Activated CD8-positive, alpha-beta T cell treated with anti-CD3 and anti-CD28 coated beads, Interleukin-2, amount 10 ng/mL, durations not matched to agents 7 days and 5 days (primary cell): ENCODE data around the gene HMG20A. TPM values are rescaled to one million over a fixed set of nuclear protein-coding genes. Genes with fewer than 3 reads are reported as not detected.

Experiments used
- ATAC-seq: fragments of 150-1000 bp; cut with Tn5 transposase; one replicate; pipeline ENCODE4 v1.10.0; 2021; ENCODE audit warnings: moderate library complexity
- CTCF ChIA-PET: fragments of 350-600 bp; sonication (Branson Sonifier 250); formaldehyde crosslinking; loops from one replicate; lab custom pipeline; 2021; ENCODE audit warnings: antibody characterized with exemption; lab: Charles Lee
- POLR2A ChIA-PET: fragments of 350-600 bp; sonication (Branson Sonifier 250); formaldehyde crosslinking; loops from one replicate; lab custom pipeline; 2021; ENCODE audit warnings: antibody characterized with exemption; lab: Charles Lee
- DNase-seq: peaks from one replicate; pipeline ENCODE4 v3.0.0-alpha.2; 2020
- H3K27ac Mint-ChIP-seq: one replicate; pipeline ENCODE4 v1.8.0; 2021; ENCODE audit warnings: mild to moderate bottlenecking, mixed read lengths
- H3K27me3 Mint-ChIP-seq: one replicate; pipeline ENCODE4 v1.8.0; 2021; ENCODE audit warnings: low read depth, mixed read lengths
- H3K36me3 Mint-ChIP-seq: one replicate; pipeline ENCODE4 v1.8.0; 2021; ENCODE audit warnings: low read depth, mixed read lengths
- H3K4me1 Mint-ChIP-seq: one replicate; pipeline ENCODE4 v1.8.0; 2021; ENCODE audit warnings: low read depth, mixed read lengths
- H3K4me3 Mint-ChIP-seq: one replicate; pipeline ENCODE4 v1.8.0; 2021; ENCODE audit warnings: mild to moderate bottlenecking, mixed read lengths
- H3K9me3 Mint-ChIP-seq: one replicate; pipeline ENCODE4 v1.8.0; 2022; ENCODE audit warnings: mixed read lengths; ENCODE audit not compliant: insufficient read depth
- total RNA-seq, 2 experiments: library from RNA; stranded (reverse); gene quantifications; one replicate each; pipeline ENCODE4 v1.2.3, GENCODE V29; 2021

HMG20A gene
- total RNA-seq, 2 experiments from 2014 or later, result 47.5 to 51.7 TPM

DNA sequence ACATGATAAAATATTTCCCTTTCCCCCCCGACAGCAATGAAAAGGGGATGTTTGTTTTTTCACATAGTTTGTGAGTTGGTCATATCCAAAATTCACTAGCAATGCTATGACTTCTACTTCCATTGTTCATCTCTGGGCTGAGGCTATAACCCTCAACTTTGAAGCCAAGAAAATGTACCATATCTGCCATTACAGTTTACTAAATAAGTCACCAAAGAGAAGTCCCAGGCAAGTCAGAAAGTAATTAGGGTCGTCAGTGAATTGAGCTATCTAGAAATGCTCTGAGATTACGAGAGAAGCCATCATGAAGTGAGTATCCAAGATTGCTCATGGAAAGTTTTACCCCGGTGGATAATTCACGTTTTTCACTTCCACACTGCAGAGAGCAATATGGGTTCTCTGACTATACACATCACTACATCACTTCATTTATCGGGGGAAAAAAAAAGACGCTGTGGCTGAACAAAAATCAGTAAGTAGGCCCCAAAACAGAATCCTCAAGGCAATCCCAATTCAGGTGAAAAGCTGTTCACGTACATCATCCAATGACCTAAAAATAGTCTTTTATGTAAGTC, 2.2 kb upstream of the HMG20A start:
- ChIA-PET CTCF (interaction anchor here (0.6 to 2.3 kb wide), 4 partner anchors 8 to 231 kb away, joined by 4 to 8 read pairs (median 6); no protein-coding TSS in a partner anchor), POLR2A (interaction anchor here (1.3 to 1.8 kb wide), 2 partner anchors 8 to 12 kb away, joined by 3 to 14 read pairs; no protein-coding TSS in a partner anchor)
- ATAC-seq (no peak), DNase-seq (no peak)
- peaks cover 29% of the 10 kb centered on the region for H3K4me1 Mint-ChIP-seq
- no peaks in the 10 kb centered on the region for H3K9me3 Mint-ChIP-seq
- H3K4me3 Mint-ChIP-seq, result peak overlapping the region; percentile 85
- peak overlapping the region; percentile 90 for H3K27ac Mint-ChIP-seq
- no peaks in the 10 kb centered on the region for H3K27me3 Mint-ChIP-seq
- peaks cover 7% of the 10 kb centered on the region for H3K36me3 Mint-ChIP-seq

DNA sequence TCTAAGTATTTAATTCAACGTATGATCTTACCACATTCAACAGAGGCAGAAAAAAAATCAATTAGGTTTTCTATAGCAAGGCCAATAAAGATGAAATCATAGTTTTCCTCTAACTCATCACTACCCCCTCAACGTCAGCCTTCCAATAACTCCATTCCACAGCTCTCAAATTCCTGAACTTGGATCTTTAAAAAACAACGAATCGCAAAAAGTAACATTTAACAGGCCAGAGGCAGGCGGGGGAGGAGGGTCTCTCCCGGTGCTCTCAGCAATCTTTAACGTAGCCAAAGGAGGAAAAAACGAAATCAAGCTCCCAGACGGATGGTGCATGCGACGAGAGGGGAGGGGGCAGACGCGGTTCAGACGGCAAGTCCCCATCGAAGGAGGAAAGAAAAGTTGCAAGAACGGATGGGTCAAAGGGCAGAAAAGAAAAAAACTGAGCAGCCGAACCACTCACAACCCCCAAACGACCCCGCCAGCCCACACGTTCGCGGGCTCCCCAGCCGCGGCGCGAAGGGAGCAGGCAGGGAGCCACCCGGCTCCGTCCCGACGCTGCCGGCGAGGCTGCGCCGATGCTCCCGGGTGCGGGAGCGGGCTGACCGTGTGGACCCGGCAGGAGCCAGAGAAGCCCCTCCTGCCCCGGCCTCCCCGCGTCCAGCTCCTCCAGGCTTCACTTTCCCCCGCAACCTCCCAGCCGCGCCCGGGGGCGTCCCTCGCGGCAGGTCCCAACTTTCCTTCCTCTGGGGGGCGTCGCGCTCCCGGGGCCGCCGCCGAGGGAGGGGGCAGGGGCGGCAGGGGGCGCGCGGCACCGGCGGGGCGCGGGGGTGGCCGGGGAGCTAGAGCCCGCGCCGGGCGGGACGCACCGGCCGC, 1.5 kb upstream of the HMG20A start:
- DNase-seq (peak; percentile 45), ATAC-seq (peak; percentile 1)
- CTCF ChIA-PET, result interaction anchor here (0.6 to 2.3 kb wide), 4 partner anchors 9 to 232 kb away, joined by 4 to 8 read pairs (median 6); no protein-coding TSS in a partner anchor
- H3K27ac Mint-ChIP-seq, result peak overlapping the region; percentile 90
- H3K27me3 Mint-ChIP-seq, result no peaks in the 10 kb centered on the region
- H3K36me3 Mint-ChIP-seq, result peaks cover 9% of the 10 kb centered on the region
- H3K4me3 Mint-ChIP-seq, result peak overlapping the region; percentile 85
- peaks cover 34% of the 10 kb centered on the region for H3K4me1 Mint-ChIP-seq
- POLR2A ChIA-PET, result interaction anchor here (1.2 to 1.8 kb wide), 3 partner anchors 9 to 238 kb away, joined by 3 to 14 read pairs (median 4); no protein-coding TSS in a partner anchor
- H3K9me3 Mint-ChIP-seq, result no peaks in the 10 kb centered on the region

DNA sequence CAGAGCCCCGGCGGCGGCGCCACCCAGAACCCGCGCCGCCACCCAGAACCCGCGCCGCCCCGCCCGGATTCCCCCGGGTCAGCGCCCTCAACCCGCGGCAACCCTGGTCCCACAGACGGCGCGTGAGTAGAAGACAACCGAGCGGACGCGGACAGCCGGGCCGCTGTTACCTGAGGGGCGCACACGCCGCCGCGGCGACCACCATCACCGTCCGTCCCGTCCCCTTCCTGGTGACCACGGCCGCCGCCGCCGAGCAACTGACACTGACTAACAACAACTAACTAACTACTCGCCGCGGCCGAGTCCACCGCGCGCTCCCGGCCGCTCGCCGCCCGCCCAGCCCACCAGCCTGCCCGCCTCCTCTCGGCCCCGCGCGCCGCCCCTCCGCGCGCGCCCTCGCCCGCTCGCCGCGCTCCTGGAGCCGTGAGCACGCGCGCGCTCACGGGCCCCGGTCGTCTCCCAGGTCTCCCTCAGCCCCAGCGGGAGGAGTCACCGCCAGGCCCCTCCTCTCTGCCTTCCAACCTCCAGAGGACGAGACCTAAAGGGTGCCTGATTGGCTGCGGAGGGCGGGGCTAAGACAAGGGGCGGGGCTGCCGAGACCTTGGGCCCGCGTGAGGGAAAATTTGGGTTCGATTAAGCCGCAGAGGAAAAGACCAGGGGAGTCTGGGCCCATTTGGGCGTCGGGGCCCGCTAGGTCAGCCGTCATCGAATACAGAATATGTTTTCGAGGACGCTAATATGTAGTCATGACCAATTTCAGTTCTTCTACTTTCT, 665 bp upstream of the HMG20A start, which contains the start of gene PEAK1:
TSS of gene PEAK1 (minus strand) at position 269 of the 774 bp plus-strand sequence. CDS start 238,178 bp downstream, outside the sequence.
- ChIA-PET CTCF (interaction anchor here (1.9 to 2.5 kb wide), 3 partner anchors 10 to 233 kb away, joined by 7 to 13 read pairs (median 7); no protein-coding TSS in a partner anchor), POLR2A (interaction anchor here (1.2 to 1.8 kb wide), 3 partner anchors 10 to 239 kb away, joined by 3 to 14 read pairs (median 4); no protein-coding TSS in a partner anchor)
- peaks cover 13% of the 10 kb centered on the region for H3K36me3 Mint-ChIP-seq

DNA sequence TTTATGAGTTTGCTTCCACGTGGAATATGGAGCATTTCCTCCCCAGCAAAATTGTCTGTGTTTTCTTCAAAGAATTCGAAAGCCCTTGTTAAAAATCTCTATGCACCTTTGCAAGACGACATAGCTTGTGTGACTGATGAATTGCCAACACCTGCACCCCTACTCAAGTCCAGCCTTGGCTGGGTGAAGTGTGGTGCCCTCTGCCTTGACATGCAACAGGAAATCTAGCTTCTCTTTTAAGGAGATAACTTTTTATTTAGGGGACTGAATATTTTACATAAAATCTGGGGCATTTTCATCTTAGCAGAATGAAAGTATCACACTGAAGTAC, 647 bp downstream of the HMG20A start:
- Mint-ChIP-seq H3K9me3 (no peaks in the 10 kb centered on the region), H3K27me3 (no peaks in the 10 kb centered on the region), H3K4me3 (peak overlapping the region; percentile 97), H3K36me3 (peaks cover 15% of the 10 kb centered on the region), H3K27ac (peak overlapping the region; percentile 99), H3K4me1 (peaks cover 53% of the 10 kb centered on the region)
- POLR2A ChIA-PET, result interaction anchor here (0.6 to 1.0 kb wide), 5 partner anchors 11 to 480 kb away, joined by 3 to 4 read pairs (median 3); no protein-coding TSS in a partner anchor
- CTCF ChIA-PET, result interaction anchor here (1.1 to 2.5 kb wide), 6 partner anchors 9 to 234 kb away, joined by 4 to 13 read pairs (median 7); no protein-coding TSS in a partner anchor
- peak; percentile 46 for DNase-seq
- ATAC-seq, result no peak

More for the DNA sequence above, 665 bp upstream of the HMG20A start, which contains the start of gene PEAK1:
- H3K4me1 Mint-ChIP-seq, result peaks cover 42% of the 10 kb centered on the region
- ATAC-seq (peak; percentile 99), DNase-seq (peak; percentile 100)
- H3K9me3 Mint-ChIP-seq, result no peaks in the 10 kb centered on the region
- H3K27ac Mint-ChIP-seq, result peak within 1 kb of the TSS; percentile 99
- peak within 1 kb of the TSS; percentile 97 for H3K4me3 Mint-ChIP-seq
- H3K27me3 Mint-ChIP-seq, result no peaks in the 10 kb centered on the region

DNA sequence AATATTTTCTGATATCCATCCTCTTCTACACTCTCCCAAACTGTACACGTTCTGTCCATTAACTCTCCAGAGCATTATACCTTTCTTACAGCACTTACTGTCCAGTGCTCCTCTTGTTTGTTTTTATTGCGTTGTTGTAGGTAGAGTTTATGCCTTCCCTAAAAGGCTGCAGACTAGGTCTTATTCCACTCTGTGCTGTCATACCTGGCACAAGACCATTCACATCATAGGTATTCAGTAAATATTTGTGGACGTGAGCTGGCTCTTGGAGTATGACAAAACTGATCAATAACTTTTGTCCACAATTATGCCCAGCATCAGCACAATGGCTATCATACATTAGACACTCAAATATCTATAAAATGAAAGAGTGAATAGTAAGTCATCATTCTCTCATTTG, 4.4 kb downstream of the HMG20A start:
- ChIA-PET CTCF (no interaction called here), POLR2A (no interaction called here)
- no peak for DNase-seq
- peaks cover 58% of the 10 kb centered on the region for H3K4me1 Mint-ChIP-seq
- no peak for ATAC-seq
- H3K27ac Mint-ChIP-seq, result no peak overlapping the region
- no peaks in the 10 kb centered on the region for H3K9me3 Mint-ChIP-seq
- H3K4me3 Mint-ChIP-seq, result no peak overlapping the region
- H3K27me3 Mint-ChIP-seq, result no peaks in the 10 kb centered on the region
- peaks cover 17% of the 10 kb centered on the region for H3K36me3 Mint-ChIP-seq

DNA sequence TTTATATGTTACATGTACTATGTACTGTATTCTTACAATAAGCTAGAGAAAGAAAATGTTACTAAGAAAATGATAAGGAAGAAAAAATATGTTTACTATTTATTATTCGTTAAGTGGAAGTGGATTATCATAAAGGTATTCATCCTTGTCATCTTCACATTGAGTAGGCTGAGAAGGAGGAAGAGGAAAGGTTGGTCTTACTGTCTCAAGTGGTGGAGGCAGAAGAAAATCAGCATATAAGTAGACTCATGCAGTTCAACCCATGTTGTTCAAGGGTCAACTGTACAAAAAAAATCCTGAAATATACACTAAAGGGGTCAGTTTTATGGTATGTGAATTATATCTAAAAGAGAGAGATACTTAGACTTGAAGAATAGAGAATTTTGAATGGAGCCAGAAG, 5.7 kb downstream of the HMG20A start:
- Mint-ChIP-seq H3K36me3 (peaks cover 18% of the 10 kb centered on the region), H3K9me3 (no peaks in the 10 kb centered on the region), H3K27me3 (no peaks in the 10 kb centered on the region), H3K27ac (peak overlapping the region; percentile 23), H3K4me3 (peak overlapping the region; percentile 4), H3K4me1 (peaks cover 65% of the 10 kb centered on the region)
- CTCF ChIA-PET, result interaction anchor here (1.0 to 1.3 kb wide), 4 partner anchors 17 to 307 kb away, joined by 3 to 5 read pairs (median 4); no protein-coding TSS in a partner anchor
- POLR2A ChIA-PET, result no interaction called here
- ATAC-seq (no peak), DNase-seq (no peak)

DNA sequence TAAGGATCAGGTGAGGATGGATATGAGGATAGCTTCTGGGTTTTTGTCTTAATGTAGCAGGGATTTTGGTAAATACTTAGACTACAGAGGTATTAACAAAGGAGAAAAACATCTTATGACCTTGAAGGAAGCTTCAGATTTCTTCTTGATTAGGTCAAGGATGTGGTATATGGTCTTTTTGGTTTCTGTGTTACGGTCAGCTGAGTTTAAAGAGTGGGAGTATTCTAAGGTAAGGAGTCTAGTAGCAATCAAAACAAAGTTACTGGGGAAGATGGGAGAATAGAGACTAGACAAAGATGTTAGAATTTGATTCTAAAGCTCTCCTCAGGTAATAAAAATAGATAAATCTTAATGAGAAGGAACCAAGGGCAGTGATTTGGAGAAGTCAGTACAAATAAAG, 6.2 kb downstream of the HMG20A start:
- peak; percentile 49 for ATAC-seq
- CTCF ChIA-PET, result interaction anchor here (1.0 to 1.3 kb wide), 5 partner anchors 17 to 308 kb away, joined by 3 to 5 read pairs (median 3); no protein-coding TSS in a partner anchor
- Mint-ChIP-seq H3K4me1 (peaks cover 62% of the 10 kb centered on the region), H3K9me3 (no peaks in the 10 kb centered on the region), H3K4me3 (peak overlapping the region; percentile 4), H3K27ac (peak overlapping the region; percentile 23), H3K27me3 (no peaks in the 10 kb centered on the region), H3K36me3 (peaks cover 18% of the 10 kb centered on the region)
- POLR2A ChIA-PET, result no interaction called here
- no peak for DNase-seq

DNA sequence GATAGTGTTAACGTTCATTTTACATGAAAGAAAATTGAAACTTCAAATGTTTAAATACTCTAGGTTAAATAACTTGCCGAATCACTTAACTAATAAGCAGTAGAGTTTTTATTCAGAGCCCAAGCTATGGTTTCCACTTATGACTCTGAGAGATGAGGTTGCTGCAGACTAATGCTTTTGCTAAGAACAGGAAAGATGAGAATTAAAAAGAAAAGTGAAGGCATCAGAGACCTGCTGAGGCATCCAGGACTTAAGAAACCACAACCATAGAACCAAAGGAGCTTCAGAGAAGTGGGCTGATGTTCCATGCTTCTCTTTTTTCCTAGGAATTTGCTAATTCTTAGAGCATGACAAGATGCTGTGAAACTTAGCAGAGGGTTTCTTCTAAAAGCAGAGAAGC, 9.5 kb downstream of the HMG20A start:
- H3K9me3 Mint-ChIP-seq, result no peaks in the 10 kb centered on the region
- no peak overlapping the region for H3K27ac Mint-ChIP-seq
- ChIA-PET POLR2A (interaction anchor here (1.2 kb wide), 1 partner anchor 8 kb away, joined by 3 read pairs; no protein-coding TSS in a partner anchor), CTCF (interaction anchor here (0.8 to 1.9 kb wide), 3 partner anchors 9 to 243 kb away, joined by 3 to 7 read pairs (median 4); partner anchors contain the start of gene HMG20A)
- no peaks in the 10 kb centered on the region for H3K27me3 Mint-ChIP-seq
- no peak for ATAC-seq
- H3K4me3 Mint-ChIP-seq, result no peak overlapping the region
- peaks cover 40% of the 10 kb centered on the region for H3K4me1 Mint-ChIP-seq
- peaks cover 10% of the 10 kb centered on the region for H3K36me3 Mint-ChIP-seq
- DNase-seq, result no peak

DNA sequence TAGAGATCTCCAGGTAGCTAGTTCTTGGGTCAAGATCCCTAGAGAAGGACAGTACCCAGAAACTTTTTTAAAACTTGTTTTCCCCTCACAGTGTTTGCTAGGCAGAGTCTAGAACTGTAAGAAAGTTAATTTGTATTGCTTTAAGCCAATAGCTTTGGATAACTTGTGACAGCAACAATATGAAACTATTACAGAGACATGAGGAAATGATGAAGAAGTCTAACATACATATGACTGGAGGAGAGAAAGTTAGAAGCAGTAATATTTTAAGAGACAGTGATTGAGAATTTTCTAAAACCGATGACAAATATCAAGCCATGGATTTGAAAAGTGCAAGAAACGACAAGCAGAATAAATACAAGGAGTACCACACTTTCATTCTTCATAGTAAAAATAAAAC, 10.0 kb downstream of the HMG20A start:
- DNase-seq (no peak), ATAC-seq (no peak)
- Mint-ChIP-seq H3K9me3 (no peaks in the 10 kb centered on the region), H3K4me3 (no peak overlapping the region), H3K27me3 (no peaks in the 10 kb centered on the region), H3K36me3 (peaks cover 10% of the 10 kb centered on the region), H3K4me1 (peaks cover 36% of the 10 kb centered on the region), H3K27ac (no peak overlapping the region)
- POLR2A ChIA-PET, result interaction anchor here (1.2 kb wide), 1 partner anchor 9 kb away, joined by 3 read pairs; no protein-coding TSS in a partner anchor
- CTCF ChIA-PET, result interaction anchor here (0.8 to 1.9 kb wide), 3 partner anchors 10 to 243 kb away, joined by 3 to 7 read pairs (median 4); partner anchors contain the start of gene HMG20A

DNA sequence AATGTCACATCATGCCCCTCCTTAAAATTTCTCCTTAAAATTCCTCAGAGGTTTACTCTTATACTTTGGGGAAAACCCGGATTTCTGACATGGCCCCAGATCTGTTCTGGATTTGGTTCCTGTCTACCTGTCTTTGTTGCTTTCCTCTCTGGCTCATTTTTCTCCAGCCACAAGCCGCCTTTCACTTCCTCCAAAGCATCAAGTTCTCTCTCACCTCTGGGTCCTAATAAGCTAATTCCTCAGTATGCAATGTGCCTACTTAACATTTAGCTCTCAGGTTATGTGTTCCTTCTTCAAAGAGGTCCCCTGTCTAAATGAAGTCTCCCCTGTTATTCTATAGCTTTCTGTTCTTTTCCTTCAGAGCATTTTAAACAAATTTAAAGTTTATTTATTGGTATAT, 16.1 kb downstream of the HMG20A start:
- Mint-ChIP-seq H3K4me3 (no peak overlapping the region), H3K27me3 (no peaks in the 10 kb centered on the region), H3K4me1 (peaks cover 9% of the 10 kb centered on the region), H3K27ac (no peak overlapping the region), H3K9me3 (no peaks in the 10 kb centered on the region), H3K36me3 (peaks cover 10% of the 10 kb centered on the region)
- no peak for DNase-seq
- POLR2A ChIA-PET, result no interaction called here
- CTCF ChIA-PET, result interaction anchor here (1.2 to 1.4 kb wide), 3 partner anchors 60 to 463 kb away, joined by 3 to 4 read pairs (median 3); no protein-coding TSS in a partner anchor
- no peak for ATAC-seq
